OCI-LY7 (cell line): ENCODE results near the gene EHBP1. TPM values are rescaled to one million over a fixed set of nuclear protein-coding genes. Genes with fewer than 3 reads are reported as not detected.

Source experiments
- BruUV-seq: library from RNA; stranded (reverse); fragments of 400-500 nt; replicated peaks from 2 replicates; lab custom pipeline; 2021; lab: Mats Ljungman, UMichigan
- CTCF ChIA-PET: fragments of 300-600 bp; sonication (Branson Sonifier 250); formaldehyde crosslinking; loops from one replicate; lab custom pipeline; 2022; ENCODE audit warnings: antibody characterized with exemption; ENCODE audit not compliant: unreplicated experiment; lab: Charles Lee
- POLR2A ChIA-PET: fragments of 300-600 bp; sonication (Branson Sonifier 250); formaldehyde crosslinking; loops from one replicate; lab custom pipeline; 2022; ENCODE audit warnings: antibody characterized with exemption; lab: Charles Lee
- DNase-seq: peaks from one replicate; pipeline ENCODE4 v3.0.0-alpha.2; 2015; ENCODE audit warnings: low spot score
- H2AFZ ChIP-seq: fragments of 200-600 bp; sonication (generic), shearing (Covaris generic); 2 replicates; pipeline ENCODE4 v1.6.1; 2014; ENCODE audit warnings: mild to moderate bottlenecking, antibody characterized with exemption, low read length, moderate library complexity
- H3K27ac ChIP-seq: fragments of 200-600 bp; sonication (generic); 2 replicates; pipeline ENCODE4 v1.5.1; 2014; ENCODE audit warnings: mixed run types, low read depth, mild to moderate bottlenecking, moderate library complexity, low read length, inconsistent platforms; ENCODE audit not compliant: poor library complexity, severe bottlenecking
- H3K36me3 ChIP-seq: fragments of 200-600 bp; sonication (generic); 2 replicates; pipeline ENCODE4 v1.6.1; 2014; ENCODE audit warnings: mild to moderate bottlenecking, antibody characterized with exemption, low read length, moderate library complexity, mixed read lengths; ENCODE audit not compliant: insufficient read depth
- H3K4me1 ChIP-seq: fragments of 200-600 bp; sonication (generic); 2 replicates; pipeline ENCODE4 v1.5.1; 2014; ENCODE audit warnings: mild to moderate bottlenecking, low read length; ENCODE audit not compliant: insufficient read depth, poor library complexity, severe bottlenecking
- H3K4me2 ChIP-seq: fragments of 200-600 bp; sonication (generic); 2 replicates; pipeline ENCODE4 v1.6.1; 2014; ENCODE audit warnings: mild to moderate bottlenecking, low read length
- H3K4me3 ChIP-seq: fragments of 200-600 bp; sonication (generic); 2 replicates; pipeline ENCODE4 v1.5.1; 2014; ENCODE audit warnings: mild to moderate bottlenecking, low read depth, low read length; ENCODE audit not compliant: poor library complexity, severe bottlenecking
- H3K79me2 ChIP-seq: fragments of 200-600 bp; sonication (generic); 2 replicates; pipeline ENCODE4 v1.6.1; 2016; ENCODE audit warnings: low read depth, mild to moderate bottlenecking, low read length, moderate library complexity, mixed read lengths; ENCODE audit not compliant: insufficient read depth
- H3K9me2 ChIP-seq: fragments of 200-600 bp; sonication (generic); 2 replicates; pipeline ENCODE4 v1.6.1; 2016; ENCODE audit warnings: mild to moderate bottlenecking, low read length, mixed read lengths; ENCODE audit not compliant: insufficient read depth
- H3K9me3 ChIP-seq: fragments of 200-600 bp; sonication (generic); 2 replicates; pipeline ENCODE4 v1.6.1; 2014; ENCODE audit warnings: mild to moderate bottlenecking, mixed run types, low read length, mixed read lengths
- H4K20me1 ChIP-seq: fragments of 200-600 bp; sonication (generic); 2 replicates; pipeline ENCODE4 v1.6.1; 2014; ENCODE audit warnings: mild to moderate bottlenecking, antibody characterized with exemption, low read length, moderate library complexity, mixed read lengths; ENCODE audit not compliant: insufficient read depth
- EZH2phosphoT487 ChIP-seq: fragments of 200-600 bp; sonication (generic); IDR thresholded peaks from 2 replicates; pipeline ENCODE4 v1.6.1; 2018; ENCODE audit warnings: low read depth, borderline replicate concordance, mild to moderate bottlenecking, mixed run types, antibody characterized with exemption, low read length, moderate library complexity, mixed read lengths
- intact Hi-C: fragments of 100-400 bp; cut with micrococcal nuclease; formaldehyde crosslinking; loops from one replicate; pipeline ENCODE4 v1.10.0; 2022; ENCODE audit not compliant: unreplicated experiment
- total RNA-seq, 2 experiments: library from RNA; depleted of rRNA in 1 of 2; stranded (reverse); fragments of >200 nt in 1 of 2; shearing (Covaris generic) in 1 of 2; gene quantifications; 2 replicates each; pipeline ENCODE4 v1.2.3, GENCODE V29; 2014 to 2022
- TF ChIP-seq, protein P1 (sequence below): fragments of 200-600 bp; sonication (generic); conservative IDR thresholded peaks from 2 replicates; pipeline ENCODE4 v1.5.1; 2014; ENCODE audit warnings: mild to moderate bottlenecking, antibody characterized with exemption, low read length, moderate library complexity, mixed read lengths

EHBP1 gene
- total RNA-seq, 2 experiments from 2014 or later = 26.8 to 34.1 TPM

- ChIA-PET POLR2A (interaction anchor here (0.8 kb wide), 1 partner anchor 9 kb away, joined by 7 read pairs; no protein-coding TSS in a partner anchor), CTCF (no interaction called here)
- no peak for DNase-seq
- Histone ChIP-seq H3K79me2 (no peaks in the 10 kb centered on the region), H3K4me3 (no peak overlapping the region), H3K4me2 (no peak overlapping the region), H3K27ac (no peak overlapping the region), H3K4me1 (no peaks in the 10 kb centered on the region), H3K36me3 (peaks cover 15% of the 10 kb centered on the region), H3K9me3 (no peaks in the 10 kb centered on the region), H4K20me1 (no peaks in the 10 kb centered on the region), H3K9me2 (no peaks in the 10 kb centered on the region), H2AFZ (no peak overlapping the region)
- no TSS peak for BruUV-seq
- intact Hi-C loops = no loop called here
- no peak for TF ChIP-seq EZH2phosphoT487
- TF ChIP-seq, protein P1, sequence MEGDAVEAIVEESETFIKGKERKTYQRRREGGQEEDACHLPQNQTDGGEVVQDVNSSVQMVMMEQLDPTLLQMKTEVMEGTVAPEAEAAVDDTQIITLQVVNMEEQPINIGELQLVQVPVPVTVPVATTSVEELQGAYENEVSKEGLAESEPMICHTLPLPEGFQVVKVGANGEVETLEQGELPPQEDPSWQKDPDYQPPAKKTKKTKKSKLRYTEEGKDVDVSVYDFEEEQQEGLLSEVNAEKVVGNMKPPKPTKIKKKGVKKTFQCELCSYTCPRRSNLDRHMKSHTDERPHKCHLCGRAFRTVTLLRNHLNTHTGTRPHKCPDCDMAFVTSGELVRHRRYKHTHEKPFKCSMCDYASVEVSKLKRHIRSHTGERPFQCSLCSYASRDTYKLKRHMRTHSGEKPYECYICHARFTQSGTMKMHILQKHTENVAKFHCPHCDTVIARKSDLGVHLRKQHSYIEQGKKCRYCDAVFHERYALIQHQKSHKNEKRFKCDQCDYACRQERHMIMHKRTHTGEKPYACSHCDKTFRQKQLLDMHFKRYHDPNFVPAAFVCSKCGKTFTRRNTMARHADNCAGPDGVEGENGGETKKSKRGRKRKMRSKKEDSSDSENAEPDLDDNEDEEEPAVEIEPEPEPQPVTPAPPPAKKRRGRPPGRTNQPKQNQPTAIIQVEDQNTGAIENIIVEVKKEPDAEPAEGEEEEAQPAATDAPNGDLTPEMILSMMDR = no peak
Measured at GRCh38 chr2:62824388-62824787, 118.9 kb downstream of the EHBP1 start.

DNA sequence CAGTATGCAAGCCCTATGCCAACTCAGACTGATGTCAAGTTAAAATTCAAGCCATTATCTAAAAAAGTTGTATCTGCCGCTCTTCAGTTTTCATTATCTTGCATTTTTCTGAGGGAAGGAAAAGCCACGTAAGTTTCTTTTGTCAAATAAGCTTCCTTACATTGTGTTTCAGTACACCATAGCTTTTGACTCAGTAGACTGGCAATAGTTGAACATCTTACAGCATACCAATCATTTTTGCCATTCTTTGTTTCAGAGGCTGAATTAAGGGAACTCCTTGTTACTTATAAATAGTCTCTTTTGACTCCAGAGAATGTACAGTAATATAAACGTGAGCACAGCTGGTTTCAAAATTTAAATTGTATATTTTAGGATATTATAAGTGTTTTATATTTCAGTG is 120.6 kb downstream of the EHBP1 start:
- no peaks in the 10 kb centered on the region for H4K20me1 ChIP-seq
- H3K9me3 ChIP-seq = no peaks in the 10 kb centered on the region
- no peak for TF ChIP-seq EZH2phosphoT487
- TF ChIP-seq, protein P1 = no peak
- H3K79me2 ChIP-seq = no peaks in the 10 kb centered on the region
- H3K4me1 ChIP-seq = no peaks in the 10 kb centered on the region
- H2AFZ ChIP-seq = no peak overlapping the region
- no peak for DNase-seq
- no TSS peak for BruUV-seq
- intact Hi-C loops = no loop called here
- H3K4me2 ChIP-seq = no peak overlapping the region
- H3K36me3 ChIP-seq = peaks cover 15% of the 10 kb centered on the region
- H3K4me3 ChIP-seq = no peak overlapping the region
- H3K9me2 ChIP-seq = no peaks in the 10 kb centered on the region
- no peak overlapping the region for H3K27ac ChIP-seq
- CTCF ChIA-PET = no interaction called here
- POLR2A ChIA-PET = no interaction called here

- Histone ChIP-seq H3K79me2 (no peaks in the 10 kb centered on the region), H2AFZ (no peak overlapping the region), H3K4me3 (no peak overlapping the region), H4K20me1 (no peaks in the 10 kb centered on the region), H3K4me2 (no peak overlapping the region), H3K4me1 (no peaks in the 10 kb centered on the region), H3K9me2 (no peaks in the 10 kb centered on the region), H3K36me3 (peaks cover 15% of the 10 kb centered on the region), H3K27ac (no peak overlapping the region), H3K9me3 (no peaks in the 10 kb centered on the region)
- TF ChIP-seq EZH2phosphoT487 = no peak
- TF ChIP-seq, protein P1 = no peak
- no TSS peak for BruUV-seq
- intact Hi-C loops = no loop called here
- POLR2A ChIA-PET = no interaction called here
- CTCF ChIA-PET = no interaction called here
- no peak for DNase-seq
Measured at GRCh38 chr2:62826953-62827675, 121.6 kb downstream of the EHBP1 start.
